H1 (cell line): ENCODE measurements around the gene PRPF6. TPM values are rescaled to one million over a fixed set of nuclear protein-coding genes. Genes with fewer than 3 reads are reported as not detected.
A peak's percentile ranks its signal among the peaks of the same experiment; 100 is the strongest.

Source experiments
- CTCF ChIA-PET: fragments of 300-600 bp; sonication (Branson Sonifier 250); formaldehyde crosslinking; loops from one replicate; lab custom pipeline; 2021; ENCODE audit not compliant: partially characterized antibody; lab: Charles Lee
- POLR2A ChIA-PET: fragments of 300-600 bp; sonication (Branson Sonifier 250); formaldehyde crosslinking; loops from one replicate; lab custom pipeline; 2021; ENCODE audit warnings: inconsistent platforms; ENCODE audit not compliant: partially characterized antibody; lab: Charles Lee
- DNase-seq, 2 experiments: peaks; one replicate each; pipeline versions ENCODE4 v3.0.0 to v3.0.0-alpha.2; 2010 to 2022; ENCODE audit warnings: low spot score in 2 of 2, low read depth in 1 of 2, mixed read lengths in 1 of 2
- FAIRE-seq: peaks from 2 replicates; lab custom pipeline; 2011; peaks lifted over from hg19 to GRCh38; lab: Jason Lieb, UNC
- H2AFZ ChIP-seq: 2 replicates; pipeline ENCODE4 v1.8.1; 2012; ENCODE audit warnings: low read length, inconsistent platforms
- H2AK5ac ChIP-seq: 2 replicates; pipeline ENCODE4 v1.6.1; 2013; ENCODE audit warnings: low read depth, low read length
- H2BK120ac ChIP-seq: replicated peaks from 2 replicates; pipeline ENCODE3; 2013; ENCODE audit warnings: low read depth, low read length, inconsistent platforms
- H2BK12ac ChIP-seq: 2 replicates; pipeline ENCODE4 v1.6.1; 2013; ENCODE audit warnings: low read depth, low read length
- H2BK15ac ChIP-seq: 2 replicates; pipeline ENCODE4 v1.6.1; 2013; ENCODE audit warnings: low read length
- H2BK20ac ChIP-seq: 2 replicates; pipeline ENCODE4 v1.6.1; 2013; ENCODE audit warnings: low read length
- H2BK5ac ChIP-seq: 2 replicates; pipeline ENCODE4 v1.6.1; 2013; ENCODE audit warnings: low read depth, low read length
- H3K14ac ChIP-seq: 2 replicates; pipeline ENCODE4 v1.6.1; 2013; ENCODE audit warnings: inconsistent platforms; ENCODE audit not compliant: insufficient read length
- H3K18ac ChIP-seq: 2 replicates; pipeline ENCODE4 v1.6.1; 2013; ENCODE audit warnings: low read length; ENCODE audit errors: extremely low read depth
- H3K23ac ChIP-seq: 2 replicates; pipeline ENCODE4 v1.6.1; 2013; ENCODE audit warnings: inconsistent platforms; ENCODE audit not compliant: insufficient read length
- H3K23me2 ChIP-seq: 2 replicates; pipeline ENCODE4 v1.6.1; 2013; ENCODE audit warnings: low read depth, low read length
- H3K27ac ChIP-seq: 2 replicates; pipeline ENCODE4 v1.6.1; 2011; ENCODE audit warnings: low read depth, low read length, inconsistent platforms
- H3K27me3 ChIP-seq, 4 experiments: replicated peaks in 1 of 4; 1 replicate in 1 of 4; 2 replicates in 3 of 4; pipeline versions ENCODE4 v1.6.1 to v1.8.1; 2011 to 2013; ENCODE audit warnings: low read length in 3 of 4, mild to moderate bottlenecking in 3 of 4, inconsistent platforms in 2 of 4, mixed read lengths in 2 of 4, moderate library complexity in 1 of 4; ENCODE audit not compliant: control insufficient read depth in 3 of 4, insufficient read depth in 3 of 4; ENCODE audit errors: extremely low read depth in 1 of 4
- H3K36me3 ChIP-seq, 4 experiments: 2 replicates each; pipeline versions ENCODE4 v1.6.1 to v1.8.1; 2011 to 2013; ENCODE audit warnings: mild to moderate bottlenecking in 4 of 4, low read length in 3 of 4, moderate library complexity in 2 of 4, control low read depth in 1 of 4, inconsistent platforms in 1 of 4; ENCODE audit not compliant: insufficient read depth in 4 of 4, control insufficient read depth in 2 of 4
- H3K4ac ChIP-seq: replicated peaks from 2 replicates; pipeline ENCODE3; 2013; ENCODE audit warnings: low read length, low read depth, mixed read lengths, inconsistent platforms; ENCODE audit not compliant: insufficient read length
- H3K4me1 ChIP-seq, 4 experiments: replicated peaks in 1 of 4; 1 replicate in 1 of 4; 2 replicates in 3 of 4; pipeline versions ENCODE4 v1.6.1 to v1.8.1; 2011 to 2013; ENCODE audit warnings: low read length in 3 of 4, inconsistent platforms in 2 of 4, mixed read lengths in 1 of 4; ENCODE audit not compliant: insufficient read depth in 4 of 4, control insufficient read depth in 3 of 4
- H3K4me2 ChIP-seq, 2 experiments: 2 replicates each; pipeline versions ENCODE4 v1.6.1 to v1.8.1; 2011 to 2013; ENCODE audit warnings: low read depth in 2 of 2, low read length in 2 of 2, control low read depth in 1 of 2, inconsistent platforms in 1 of 2, mild to moderate bottlenecking in 1 of 2; ENCODE audit not compliant: insufficient read depth in 1 of 2
- H3K4me3 ChIP-seq, 4 experiments: fragments of 200-600, 300-600 bp in 1 of 4; sonication (generic), shearing (Covaris generic), sonication (Bioruptor Twin) in 1 of 4; 2 replicates each; pipeline versions ENCODE4 v1.5.1 to v1.8.1; 2011 to 2016; ENCODE audit warnings: low read length in 4 of 4, low read depth in 3 of 4, control low read depth in 2 of 4, inconsistent platforms in 2 of 4, mild to moderate bottlenecking in 2 of 4, mixed read lengths in 1 of 4, moderate library complexity in 1 of 4; ENCODE audit not compliant: insufficient read depth in 2 of 4; ENCODE audit errors: extremely low read depth in 1 of 4
- H3K56ac ChIP-seq: replicated peaks from 2 replicates; pipeline ENCODE3; 2013; ENCODE audit warnings: low read depth, mild to moderate bottlenecking, mixed read lengths, low read length, inconsistent platforms; ENCODE audit not compliant: insufficient read length
- H3K79me1 ChIP-seq: 2 replicates; pipeline ENCODE4 v1.6.1; 2013; ENCODE audit warnings: low read depth, low read length, control low read depth
- H3K79me2 ChIP-seq, 2 experiments: 2 replicates each; pipeline versions ENCODE4 v1.6.1 to v1.8.1; 2012 to 2013; ENCODE audit warnings: low read length in 2 of 2, mild to moderate bottlenecking in 2 of 2, inconsistent platforms in 1 of 2; ENCODE audit not compliant: insufficient read depth in 2 of 2, control insufficient read depth in 1 of 2
- H3K9ac ChIP-seq, 4 experiments: replicated peaks in 1 of 4; 1 replicate in 1 of 4; 2 replicates in 3 of 4; pipeline versions ENCODE4 v1.6.1 to v1.8.1; 2011 to 2013; ENCODE audit warnings: low read depth in 3 of 4, low read length in 3 of 4, control low read depth in 2 of 4, mild to moderate bottlenecking in 2 of 4, moderate library complexity in 2 of 4, inconsistent platforms in 1 of 4; ENCODE audit errors: extremely low read depth in 1 of 4
- H3K9me3 ChIP-seq, 2 experiments: 2 replicates each; pipeline versions ENCODE4 v1.6.1 to v1.8.1; 2012 to 2013; ENCODE audit warnings: mild to moderate bottlenecking in 2 of 2, moderate library complexity in 2 of 2, control low read depth in 1 of 2, inconsistent platforms in 1 of 2, low read depth in 1 of 2, low read length in 1 of 2, mixed read lengths in 1 of 2; ENCODE audit not compliant: insufficient read depth in 2 of 2
- H4K20me1 ChIP-seq, 2 experiments: replicated peaks in 1 of 2; 2 replicates each; pipeline versions ENCODE3 to v1.8.1; 2011 to 2013; ENCODE audit warnings: inconsistent platforms in 2 of 2, low read length in 2 of 2, mild to moderate bottlenecking in 1 of 2; ENCODE audit not compliant: insufficient read depth in 2 of 2, control insufficient read depth in 1 of 2
- H4K5ac ChIP-seq: 2 replicates; pipeline ENCODE4 v1.6.1; 2013; ENCODE audit warnings: low read length, low read depth, mixed read lengths, inconsistent platforms; ENCODE audit not compliant: insufficient read length
- H4K8ac ChIP-seq: 2 replicates; pipeline ENCODE4 v1.8.0; 2013; ENCODE audit warnings: mild to moderate bottlenecking, moderate library complexity, low read length, inconsistent platforms; ENCODE audit not compliant: insufficient read depth; ENCODE audit errors: extremely low read depth
- H4K91ac ChIP-seq: replicated peaks from 2 replicates; pipeline ENCODE3; 2013; ENCODE audit warnings: low read length, mixed read lengths, inconsistent platforms; ENCODE audit not compliant: insufficient read length
- CEBPB ChIP-seq: IDR thresholded peaks from 2 replicates; pipeline ENCODE4 v1.6.1; 2012; ENCODE audit warnings: low read depth, low read length
- CREB1 ChIP-seq: IDR thresholded peaks from 2 replicates; pipeline ENCODE4 v1.6.1; 2012; ENCODE audit warnings: inconsistent platforms
- EZH2 ChIP-seq: fragments of 200-600 bp; sonication (generic); IDR thresholded peaks from 2 replicates; pipeline ENCODE4 v1.7.1; 2012; ENCODE audit warnings: low read depth, mild to moderate bottlenecking, moderate library complexity, low read length, inconsistent platforms; ENCODE audit not compliant: severe bottlenecking
- NRF1 ChIP-seq: IDR thresholded peaks from 2 replicates; pipeline ENCODE4 v1.6.1; 2011; ENCODE audit warnings: mild to moderate bottlenecking, low read depth, low read length, improper control_type of control experiment
- SIRT6 ChIP-seq: IDR thresholded peaks from one replicate; pipeline ENCODE4 v1.7.1; 2012; ENCODE audit warnings: low read length, inconsistent platforms
- SIX5 ChIP-seq: IDR thresholded peaks from 2 replicates; pipeline ENCODE4 v1.6.1; 2011; ENCODE audit warnings: mild to moderate bottlenecking, low read depth, low read length
- YY1 ChIP-seq: IDR thresholded peaks from 2 replicates; pipeline ENCODE4 v1.6.1; 2011; ENCODE audit warnings: low read depth, mild to moderate bottlenecking, low read length
- WGBS, 2 experiments: shearing (Covaris generic) in 1 of 2; methylation state at CpG; one replicate each; pipeline versions ENCODE4 v1.1.6 to v1.1.7; 2013 to 2015; ENCODE audit warnings: low lambda C conversion rate in 2 of 2, mixed read lengths in 2 of 2, inconsistent platforms in 1 of 2, low coverage in 1 of 2, missing lambda C conversion rate in 1 of 2; ENCODE audit not compliant: insufficient replicate concordance in 2 of 2, insufficient coverage in 1 of 2, insufficient read length in 1 of 2; ENCODE audit errors: extremely low coverage in 1 of 2, missing lambda C conversion rate in 1 of 2; 5-methylcytosine and 5-hydroxymethylcytosine counted together
- polyA plus RNA-seq, 7 experiments: library from polyadenylated mRNA; depleted of rRNA in 3 of 7; stranded (reverse) in 5 of 7; unstranded in 2 of 7; fragments of >200 nt in 5 of 7; fragments of 200-250 nt in 2 of 7; gene quantifications; 1 replicate in 5 of 7; 2 replicates in 1 of 7; 4 replicates in 1 of 7; pipeline versions ENCODE4 v1.2.1 to v1.2.3, GENCODE V29; 2011 to 2013; ENCODE audit warnings: missing spikeins in 2 of 7, mixed read lengths in 2 of 7
- total RNA-seq: library from RNA; stranded (reverse); fragmentation: NEBNext Ultra II Directional; extraction: Animal tissue kit (Norgen Biotek cat#: 25700); gene quantifications from 2 replicates; pipeline ENCODE4 v1.2.1, GENCODE V29; 2021
- TF ChIP-seq, protein P1 (sequence below), 3 experiments: IDR thresholded peaks; 1 replicate in 2 of 3; 2 replicates in 1 of 3; pipeline versions ENCODE4 v1.5.1 to v1.6.1; 2011; ENCODE audit warnings: low read length in 3 of 3, mild to moderate bottlenecking in 3 of 3, inconsistent platforms in 2 of 3, low read depth in 1 of 3, moderate library complexity in 1 of 3; ENCODE audit not compliant: insufficient read depth in 1 of 3; ENCODE audit errors: control extremely low read depth in 1 of 3

The PRPF6 gene
- total and polyA plus RNA-seq, 2 of the 8 experiments (the other 6 are each of a cell fraction or from before 2014, with no cell fraction given): 27.9 to 76.9 TPM

- H4K5ac ChIP-seq: peak overlapping the region; percentile 81
- H4K91ac ChIP-seq: peak overlapping the region; percentile 46
- H4K20me1 ChIP-seq: peaks cover 10 to 15% of the 10 kb centered on the region in 2 experiments
- H3K14ac ChIP-seq: no peak overlapping the region
- peaks cover 8% of the 10 kb centered on the region; the same call in 1 of the 2 replicates for H3K23me2 ChIP-seq
- peak overlapping the region; percentile 61 to 88 for H3K4me2 ChIP-seq
- peak overlapping the region; percentile 58 for H2BK5ac ChIP-seq
- H3K56ac ChIP-seq: no peak overlapping the region
- 36% methylated on average over 9 of the region's 13 CpGs; no CpG with 5 or more reads in 1 of the 2 experiments for WGBS, 2 experiments
- 0 out of 2 replicates have a peak overlapping the region, but pooled peaks have one; percentile 63 for H2BK12ac ChIP-seq
- H2BK20ac ChIP-seq: no peak overlapping the region; the same call in 1 of the 2 replicates
- H3K36me3 ChIP-seq: peaks cover 6 to 25% (median 18%) of the 10 kb centered on the region in 4 experiments; a peak in 6 of 8 replicates
- H2BK15ac ChIP-seq: peak overlapping the region; percentile 46; the same call in 1 of the 2 replicates
- no peak overlapping the region for H3K23ac ChIP-seq
- peaks cover 13% of the 10 kb centered on the region for H3K79me1 ChIP-seq
- no peak overlapping the region for H2AFZ ChIP-seq
- CTCF ChIA-PET: interaction anchor here (1.1 to 2.0 kb wide), 2 partner anchors 16 to 82 kb away, joined by 3 to 12 read pairs; no protein-coding TSS in a partner anchor
- H3K9me3 ChIP-seq: peaks cover 0 to 6% of the 10 kb centered on the region in 2 experiments; a peak in 2 of 4 replicates
- peak overlapping the region; percentile 49; the same call in 1 of the 2 replicates for H3K27ac ChIP-seq
- H3K9ac ChIP-seq: peak overlapping the region in 3 of 4 experiments; percentile 10 to 51 (median 46); a peak in 3 of 7 replicates
- H3K4me3 ChIP-seq: peak overlapping the region; percentile 66 to 76 (median 72); a peak in 7 of 8 replicates
- no peaks in the 10 kb centered on the region for H3K27me3 ChIP-seq
- peak overlapping the region; percentile 53; the same call in 1 of the 2 replicates for H2AK5ac ChIP-seq
- POLR2A ChIA-PET: interaction anchor here (0.9 to 4.0 kb wide), 6 partner anchors 10 to 193 kb away, joined by 3 to 68 read pairs (median 4); partner anchors contain the start of gene PRPF6
- H4K8ac ChIP-seq: no peak overlapping the region
- peak in 1 of 2 experiments; percentile 73 for DNase-seq
- no peak for FAIRE-seq
- peak overlapping the region; percentile 60 for H3K4ac ChIP-seq
- H2BK120ac ChIP-seq: no peak overlapping the region
- H3K18ac ChIP-seq: peak overlapping the region; percentile 68; the same call in 1 of the 2 replicates
- H3K79me2 ChIP-seq: peaks cover 12 to 27% of the 10 kb centered on the region in 2 experiments; a peak in 3 of 4 replicates
- peaks cover 0 to 19% (median 12%) of the 10 kb centered on the region in 4 experiments; a peak in 6 of 7 replicates for H3K4me1 ChIP-seq
- TF ChIP-seq YY1 (0 out of 2 replicates have a peak, but pooled peaks have one; percentile 25), NRF1 (no peak), CEBPB (no peak), SIRT6 (no peak), CREB1 (0 out of 2 replicates have a peak, but pooled peaks have one; percentile 7), SIX5 (no peak), EZH2 (no peak)
- TF ChIP-seq, protein P1, sequence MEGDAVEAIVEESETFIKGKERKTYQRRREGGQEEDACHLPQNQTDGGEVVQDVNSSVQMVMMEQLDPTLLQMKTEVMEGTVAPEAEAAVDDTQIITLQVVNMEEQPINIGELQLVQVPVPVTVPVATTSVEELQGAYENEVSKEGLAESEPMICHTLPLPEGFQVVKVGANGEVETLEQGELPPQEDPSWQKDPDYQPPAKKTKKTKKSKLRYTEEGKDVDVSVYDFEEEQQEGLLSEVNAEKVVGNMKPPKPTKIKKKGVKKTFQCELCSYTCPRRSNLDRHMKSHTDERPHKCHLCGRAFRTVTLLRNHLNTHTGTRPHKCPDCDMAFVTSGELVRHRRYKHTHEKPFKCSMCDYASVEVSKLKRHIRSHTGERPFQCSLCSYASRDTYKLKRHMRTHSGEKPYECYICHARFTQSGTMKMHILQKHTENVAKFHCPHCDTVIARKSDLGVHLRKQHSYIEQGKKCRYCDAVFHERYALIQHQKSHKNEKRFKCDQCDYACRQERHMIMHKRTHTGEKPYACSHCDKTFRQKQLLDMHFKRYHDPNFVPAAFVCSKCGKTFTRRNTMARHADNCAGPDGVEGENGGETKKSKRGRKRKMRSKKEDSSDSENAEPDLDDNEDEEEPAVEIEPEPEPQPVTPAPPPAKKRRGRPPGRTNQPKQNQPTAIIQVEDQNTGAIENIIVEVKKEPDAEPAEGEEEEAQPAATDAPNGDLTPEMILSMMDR (IDR thresholded peaks at IDR 0.05; ENCODE audit: control extremely low read depth in 1 of 3, insufficient read depth in 1 of 3, low read depth in 1 of 3, low read length in 3 of 3): no peak
Measured at GRCh38 chr20:63957690-63958441, 23.1 kb upstream of the PRPF6 start.
